CD14-positive monocyte (primary cell): ENCODE results near the gene RAB3GAP2. TPM values are rescaled to one million over a fixed set of nuclear protein-coding genes. Genes with fewer than 3 reads are reported as not detected.
"Not testable (repeated sequence)": the region's sequence is repeated elsewhere in the genome, so short reads cannot be mapped to it uniquely, and the experiment has no call there.

Source experiments
- DNase-seq, 3 donors: peaks; one replicate each; pipeline ENCODE4 v3.0.0-alpha.2; 2011 to 2022
- H2AFZ ChIP-seq: 2 replicates; pipeline ENCODE4 v1.6.0; 2012; ENCODE audit warnings: mild to moderate bottlenecking, low read depth, low read length, inconsistent platforms; ENCODE audit not compliant: insufficient read depth, poor library complexity, severe bottlenecking
- H3K27ac ChIP-seq, 2 donors: 1 replicate in 1 of 2; 2 replicates in 1 of 2; pipeline ENCODE4 v1.5.1; 2012 to 2013; ENCODE audit warnings: low read length in 2 of 2, control low read depth in 1 of 2, inconsistent platforms in 1 of 2, low read depth in 1 of 2, mild to moderate bottlenecking in 1 of 2
- H3K27me3 ChIP-seq, 2 donors: one replicate each; pipeline versions ENCODE4 v1.6.0 to v1.6.1; 2011 to 2013; ENCODE audit warnings: low read length in 2 of 2; ENCODE audit not compliant: control insufficient read depth in 2 of 2, insufficient read depth in 2 of 2
- H3K36me3 ChIP-seq, 2 donors: replicated peaks in 1 of 2; 1 replicate in 1 of 2; 2 replicates in 1 of 2; pipeline versions ENCODE4 v1.5.1 to v1.6.1; 2012 to 2013; ENCODE audit warnings: low read length in 2 of 2, control low read depth in 1 of 2, inconsistent platforms in 1 of 2, mild to moderate bottlenecking in 1 of 2; ENCODE audit not compliant: insufficient read depth in 2 of 2, control insufficient read depth in 1 of 2
- H3K4me1 ChIP-seq, 2 donors: 1 replicate in 1 of 2; 2 replicates in 1 of 2; pipeline versions ENCODE4 v1.5.1 to v1.6.1; 2012 to 2013; ENCODE audit warnings: low read length in 2 of 2, control low read depth in 1 of 2, inconsistent platforms in 1 of 2, mild to moderate bottlenecking in 1 of 2, moderate library complexity in 1 of 2; ENCODE audit not compliant: insufficient read depth in 2 of 2, control insufficient read depth in 1 of 2
- H3K4me2 ChIP-seq: replicated peaks from 2 replicates; pipeline ENCODE3; 2012; ENCODE audit warnings: low read length, moderate library complexity, mild to moderate bottlenecking; ENCODE audit not compliant: poor library complexity, severe bottlenecking; ENCODE audit errors: extremely low read depth
- H3K4me3 ChIP-seq, 3 experiments: fragments of 200-600 bp in 1 of 3; sonication (generic) in 1 of 3; replicated peaks in 1 of 3; 1 replicate in 2 of 3; 2 replicates in 1 of 3; pipeline ENCODE4 v1.5.1; 2011 to 2013; ENCODE audit warnings: low read length in 3 of 3, mild to moderate bottlenecking in 3 of 3, control low read depth in 2 of 3, low read depth in 2 of 3, inconsistent platforms in 1 of 3, moderate library complexity in 1 of 3
- H3K79me2 ChIP-seq: 2 replicates; pipeline ENCODE4 v1.6.0; 2012; ENCODE audit warnings: mild to moderate bottlenecking, control low read depth, inconsistent platforms, low read length, moderate library complexity; ENCODE audit not compliant: insufficient read depth
- H3K9ac ChIP-seq: 2 replicates; pipeline ENCODE4 v1.6.0; 2017; ENCODE audit warnings: low read length, mild to moderate bottlenecking; ENCODE audit not compliant: insufficient read depth, poor library complexity, severe bottlenecking
- H3K9me3 ChIP-seq, 2 donors: replicated peaks in 1 of 2; 1 replicate in 1 of 2; 2 replicates in 1 of 2; pipeline versions ENCODE4 v1.5.1 to v1.6.1; 2012 to 2013; ENCODE audit warnings: low read length in 2 of 2, control low read depth in 1 of 2; ENCODE audit not compliant: control insufficient read depth in 1 of 2, insufficient read depth in 1 of 2
- H4K20me1 ChIP-seq: 2 replicates; pipeline ENCODE4 v1.6.0; 2012; ENCODE audit warnings: mild to moderate bottlenecking, low read length, control low read depth, moderate library complexity; ENCODE audit not compliant: insufficient read depth
- H3K27ac Mint-ChIP-seq, 7 donors: one replicate each; pipeline ENCODE4 v1.8.0; 2020; ENCODE audit warnings: mild to moderate bottlenecking in 7 of 7, mixed read lengths in 7 of 7, moderate library complexity in 6 of 7, inconsistent platforms in 2 of 7
- H3K27me3 Mint-ChIP-seq, 3 donors: one replicate each; pipeline ENCODE4 v1.8.0; 2021 to 2022; ENCODE audit warnings: low read depth in 3 of 3, mild to moderate bottlenecking in 3 of 3, mixed read lengths in 3 of 3, moderate library complexity in 3 of 3, inconsistent platforms in 1 of 3
- H3K36me3 Mint-ChIP-seq, 2 donors: one replicate each; pipeline ENCODE4 v1.8.0; 2020; ENCODE audit warnings: mixed read lengths in 2 of 2, inconsistent platforms in 1 of 2, mild to moderate bottlenecking in 1 of 2
- H3K4me1 Mint-ChIP-seq: one replicate; pipeline ENCODE4 v1.8.0; 2020; ENCODE audit warnings: mild to moderate bottlenecking, mixed read lengths
- H3K4me3 Mint-ChIP-seq, 2 donors: one replicate each; pipeline ENCODE4 v1.8.0; 2020; ENCODE audit warnings: mild to moderate bottlenecking in 2 of 2, mixed read lengths in 2 of 2, moderate library complexity in 1 of 2
- H3K9me3 Mint-ChIP-seq, 7 donors: one replicate each; pipeline ENCODE4 v1.8.0; 2020 to 2022; ENCODE audit warnings: mixed read lengths in 7 of 7, mild to moderate bottlenecking in 6 of 7, moderate library complexity in 6 of 7, inconsistent platforms in 2 of 7
- CTCF ChIP-seq: fragments of 200-600 bp; IDR thresholded peaks from one replicate; pipeline ENCODE4 v1.8.0; 2022; ENCODE audit warnings: antibody characterized with exemption, mild to moderate bottlenecking
- WGBS: methylation state at CpG from one replicate; pipeline ENCODE4 v1.1.5; 2013; ENCODE audit warnings: missing lambda C conversion rate; ENCODE audit not compliant: insufficient coverage; 5-methylcytosine and 5-hydroxymethylcytosine counted together
- intact Hi-C, 2 donors: fragments of 100-400 bp; cut with micrococcal nuclease; formaldehyde crosslinking; loops; one replicate each; pipeline versions ENCODE4 v1.15.0 to v1.15.1; 2023
- polyA plus RNA-seq, 3 donors: library from polyadenylated mRNA; depleted of rRNA in 1 of 3; unstranded in 2 of 3; stranded (reverse) in 1 of 3; fragments of 300-500 nt in 2 of 3; fragments of >200 nt in 1 of 3; fragmentation: Illumina TruSeq in 2 of 3; gene quantifications; 1 replicate in 2 of 3; 2 replicates in 1 of 3; pipeline ENCODE4 v1.2.3, GENCODE V29; 2012 to 2021

Gene RAB3GAP2
- polyA plus RNA-seq, 3 donors, result 9.8 to 12.1 (median 11.6) TPM

GRCh38 chr1:220239966-220240365, 32.3 kb downstream of the RAB3GAP2 start:
- Histone ChIP-seq H3K4me1 (no peaks in the 10 kb centered on the region), H3K9me3 (no peaks in the 10 kb centered on the region), H3K27ac (no peak overlapping the region), H3K27me3 (no peaks in the 10 kb centered on the region), H3K4me2 (no peak overlapping the region), H3K79me2 (peaks cover 57% of the 10 kb centered on the region), H4K20me1 (peaks cover 54% of the 10 kb centered on the region), H3K9ac (no peak overlapping the region), H3K36me3 (no peaks in the 10 kb centered on the region), H3K4me3 (no peak overlapping the region), H2AFZ (no peak overlapping the region)
- Mint-ChIP-seq H3K27ac (no peak overlapping the region), H3K4me3 (no peak overlapping the region), H3K36me3 (peaks cover 0 to 1% of the 10 kb centered on the region in 2 donors), H3K9me3 (peaks cover 0 to 3% (median 1%) of the 10 kb centered on the region in 7 donors), H3K27me3 (no peaks in the 10 kb centered on the region), H3K4me1 (peaks cover 6% of the 10 kb centered on the region)
- intact Hi-C loops, result no loop called here
- TF ChIP-seq CTCF, result no peak
- no CpG with 5 or more reads among the region's 3 CpGs for WGBS
- no peak for DNase-seq

- intact Hi-C loops, result no loop called here
- no peak for DNase-seq
- Histone ChIP-seq H3K4me1 (no peaks in the 10 kb centered on the region), H3K27me3 (no peaks in the 10 kb centered on the region), H4K20me1 (peaks cover 59% of the 10 kb centered on the region), H3K9ac (no peak overlapping the region), H3K9me3 (no peaks in the 10 kb centered on the region), H3K36me3 (no peaks in the 10 kb centered on the region), H2AFZ (no peak overlapping the region), H3K4me3 (no peak overlapping the region), H3K79me2 (peaks cover 56% of the 10 kb centered on the region), H3K4me2 (no peak overlapping the region), H3K27ac (no peak overlapping the region)
- Mint-ChIP-seq H3K4me1 (peaks cover 5% of the 10 kb centered on the region), H3K27ac (no peak overlapping the region), H3K36me3 (peaks cover 0 to 3% of the 10 kb centered on the region in 2 donors), H3K9me3 (no peaks in the 10 kb centered on the region), H3K4me3 (no peak overlapping the region), H3K27me3 (no peaks in the 10 kb centered on the region)
- 100% methylated on average over 3 of the region's 5 CpGs for WGBS
- no peak for TF ChIP-seq CTCF
Measured at GRCh38 chr1:220239213-220239612, 33.0 kb downstream of the RAB3GAP2 start.

GRCh38 chr1:220236278-220236677, 36.0 kb downstream of the RAB3GAP2 start:
- H3K27ac Mint-ChIP-seq, DNase-seq, intact Hi-C loops: not testable (repeated sequence)

More at GRCh38 chr1:220236278-220236677, 36.0 kb downstream of the RAB3GAP2 start:
- not testable (repeated sequence) for H3K9ac ChIP-seq, H2AFZ ChIP-seq, H3K27me3 ChIP-seq, H3K9me3 ChIP-seq, H3K4me2 ChIP-seq, H3K27me3 Mint-ChIP-seq, H3K4me3 Mint-ChIP-seq, H3K27ac ChIP-seq, H3K4me1 Mint-ChIP-seq, H3K9me3 Mint-ChIP-seq, H3K4me3 ChIP-seq, H3K4me1 ChIP-seq
- Histone ChIP-seq H4K20me1 (peaks cover 39% of the 10 kb centered on the region), H3K36me3 (peaks cover 9 to 15% of the 10 kb centered on the region in 2 donors), H3K79me2 (peaks cover 36% of the 10 kb centered on the region)
- H3K36me3 Mint-ChIP-seq, result peaks cover 12 to 17% of the 10 kb centered on the region in 2 donors
- 98% methylated on average over 6 of the region's 9 CpGs for WGBS
